ENCODE data around the gene MMP11. TPM values are rescaled to one million over a fixed set of nuclear protein-coding genes. Genes with fewer than 3 reads are reported as not detected.

The MMP11 gene
- total RNA-seq, 1 donor from 2014 or later, result 0.34 TPM

- no peak overlapping the region for H3K27ac Mint-ChIP-seq
Observed at GRCh38 chr22:23801886-23802377, 29.3 kb downstream of the MMP11 start.

GRCh38 chr22:23803001-23803819 lies 30.6 kb downstream of the MMP11 start:
- H3K4me1 Mint-ChIP-seq (ENCODE audit: low read depth), result no peaks in the 10 kb centered on the region
- intact Hi-C loops (cut with micrococcal nuclease), result no loop called here
- H3K9me3 Mint-ChIP-seq, result no peaks in the 10 kb centered on the region
- H3K27me3 Mint-ChIP-seq (ENCODE audit: insufficient read depth), result no peaks in the 10 kb centered on the region
- H3K27ac Mint-ChIP-seq, result no peak overlapping the region
- no peak overlapping the region for H3K4me3 Mint-ChIP-seq
- DNase-seq (ENCODE audit: low spot score), result no peak
- H3K36me3 Mint-ChIP-seq (ENCODE audit: low read depth), result peaks cover 40% of the 10 kb centered on the region

More at GRCh38 chr22:23801886-23802377, 29.3 kb downstream of the MMP11 start:
- no peak for DNase-seq (ENCODE audit: low spot score)
- intact Hi-C loops (cut with micrococcal nuclease), result no loop called here
- Mint-ChIP-seq H3K36me3 (ENCODE audit: low read depth) (peaks cover 38% of the 10 kb centered on the region), H3K4me3 (no peak overlapping the region), H3K9me3 (no peaks in the 10 kb centered on the region), H3K4me1 (ENCODE audit: low read depth) (no peaks in the 10 kb centered on the region), H3K27me3 (ENCODE audit: insufficient read depth) (no peaks in the 10 kb centered on the region)

- intact Hi-C loops (cut with micrococcal nuclease), result no loop called here
- H3K36me3 Mint-ChIP-seq (ENCODE audit: low read depth), result peaks cover 38% of the 10 kb centered on the region
- DNase-seq (ENCODE audit: low spot score), result no peak
- H3K27me3 Mint-ChIP-seq (ENCODE audit: insufficient read depth), result no peaks in the 10 kb centered on the region
- no peak overlapping the region for H3K4me3 Mint-ChIP-seq
- no peaks in the 10 kb centered on the region for H3K9me3 Mint-ChIP-seq
- H3K4me1 Mint-ChIP-seq (ENCODE audit: low read depth), result no peaks in the 10 kb centered on the region
- H3K27ac Mint-ChIP-seq, result no peak overlapping the region
Observed at GRCh38 chr22:23804781-23805291, 32.2 kb downstream of the MMP11 start.

- H3K27ac Mint-ChIP-seq, result no peak overlapping the region
- no peaks in the 10 kb centered on the region for H3K27me3 Mint-ChIP-seq (ENCODE audit: insufficient read depth)
- H3K4me1 Mint-ChIP-seq (ENCODE audit: low read depth), result no peaks in the 10 kb centered on the region
- H3K4me3 Mint-ChIP-seq, result no peak overlapping the region
- no peak for DNase-seq (ENCODE audit: low spot score)
- H3K9me3 Mint-ChIP-seq, result no peaks in the 10 kb centered on the region
- peaks cover 35% of the 10 kb centered on the region for H3K36me3 Mint-ChIP-seq (ENCODE audit: low read depth)
- intact Hi-C loops (cut with micrococcal nuclease), result no loop called here
Observed at GRCh38 chr22:23806837-23807236, 34.2 kb downstream of the MMP11 start.

GRCh38 chr22:23812378-23812777 lies 39.7 kb downstream of the MMP11 start:
- H3K36me3 Mint-ChIP-seq (ENCODE audit: low read depth), result peaks cover 29% of the 10 kb centered on the region
- intact Hi-C loops (cut with micrococcal nuclease), result no loop called here
- no peaks in the 10 kb centered on the region for H3K27me3 Mint-ChIP-seq (ENCODE audit: insufficient read depth)
- no peak overlapping the region for H3K27ac Mint-ChIP-seq
- H3K4me3 Mint-ChIP-seq, result no peak overlapping the region
- H3K4me1 Mint-ChIP-seq (ENCODE audit: low read depth), result no peaks in the 10 kb centered on the region
- no peaks in the 10 kb centered on the region for H3K9me3 Mint-ChIP-seq
- DNase-seq (ENCODE audit: low spot score), result no peak

- no peak for DNase-seq (ENCODE audit: low spot score)
- Mint-ChIP-seq H3K4me1 (ENCODE audit: low read depth) (peaks cover 11% of the 10 kb centered on the region), H3K4me3 (no peak overlapping the region)
Observed at GRCh38 chr22:23815541-23816155, 43.0 kb downstream of the MMP11 start.

GRCh38 chr22:23816156-23816976 lies 43.7 kb downstream of the MMP11 start:
- Mint-ChIP-seq H3K27me3 (ENCODE audit: insufficient read depth) (no peaks in the 10 kb centered on the region), H3K9me3 (no peaks in the 10 kb centered on the region), H3K36me3 (ENCODE audit: low read depth) (peaks cover 42% of the 10 kb centered on the region), H3K27ac (no peak overlapping the region), H3K4me3 (no peak overlapping the region), H3K4me1 (ENCODE audit: low read depth) (peaks cover 17% of the 10 kb centered on the region)
- intact Hi-C loops (cut with micrococcal nuclease), result no loop called here
- no peak for DNase-seq (ENCODE audit: low spot score)

More at GRCh38 chr22:23815541-23816155, 43.0 kb downstream of the MMP11 start:
- Mint-ChIP-seq H3K9me3 (no peaks in the 10 kb centered on the region), H3K27me3 (ENCODE audit: insufficient read depth) (no peaks in the 10 kb centered on the region), H3K36me3 (ENCODE audit: low read depth) (peaks cover 41% of the 10 kb centered on the region), H3K27ac (no peak overlapping the region)
- intact Hi-C loops (cut with micrococcal nuclease), result no loop called here

GRCh38 chr22:23817146-23817545 lies 44.5 kb downstream of the MMP11 start:
- H3K4me1 Mint-ChIP-seq (ENCODE audit: low read depth), result peaks cover 17% of the 10 kb centered on the region
- H3K27me3 Mint-ChIP-seq (ENCODE audit: insufficient read depth), result no peaks in the 10 kb centered on the region
- peak overlapping the region; percentile 30 for H3K27ac Mint-ChIP-seq
- H3K4me3 Mint-ChIP-seq, result no peak overlapping the region
- intact Hi-C loops (cut with micrococcal nuclease), result no loop called here
- DNase-seq (ENCODE audit: low spot score), result no peak
- no peaks in the 10 kb centered on the region for H3K9me3 Mint-ChIP-seq
- H3K36me3 Mint-ChIP-seq (ENCODE audit: low read depth), result peaks cover 38% of the 10 kb centered on the region

GRCh38 chr22:23818541-23818940 lies 45.9 kb downstream of the MMP11 start:
- Mint-ChIP-seq H3K27ac (no peak overlapping the region), H3K9me3 (no peaks in the 10 kb centered on the region), H3K4me3 (no peak overlapping the region), H3K36me3 (ENCODE audit: low read depth) (peaks cover 39% of the 10 kb centered on the region), H3K4me1 (ENCODE audit: low read depth) (peaks cover 17% of the 10 kb centered on the region), H3K27me3 (ENCODE audit: insufficient read depth) (no peaks in the 10 kb centered on the region)
- intact Hi-C loops (cut with micrococcal nuclease), result no loop called here
- DNase-seq (ENCODE audit: low spot score), result no peak

- Mint-ChIP-seq H3K36me3 (ENCODE audit: low read depth) (peaks cover 49% of the 10 kb centered on the region), H3K4me3 (peak overlapping the region; percentile 8), H3K4me1 (ENCODE audit: low read depth) (peaks cover 23% of the 10 kb centered on the region), H3K9me3 (no peaks in the 10 kb centered on the region), H3K27me3 (ENCODE audit: insufficient read depth) (no peaks in the 10 kb centered on the region), H3K27ac (peak overlapping the region; percentile 80)
- DNase-seq (ENCODE audit: low spot score), result peak; percentile 35
- intact Hi-C loops (cut with micrococcal nuclease), result loop anchor here (2.0 kb wide), 1 partner anchor 18 kb away; the partner anchor contains the start of gene DERL3
Observed at GRCh38 chr22:23820748-23821211, 48.1 kb downstream of the MMP11 start.

- no peak for DNase-seq (ENCODE audit: low spot score)
- H3K9me3 Mint-ChIP-seq, result no peaks in the 10 kb centered on the region
- peaks cover 30% of the 10 kb centered on the region for H3K4me1 Mint-ChIP-seq (ENCODE audit: low read depth)
- peaks cover 51% of the 10 kb centered on the region for H3K36me3 Mint-ChIP-seq (ENCODE audit: low read depth)
- H3K27me3 Mint-ChIP-seq (ENCODE audit: insufficient read depth), result no peaks in the 10 kb centered on the region
- intact Hi-C loops (cut with micrococcal nuclease), result no loop called here
- no peak overlapping the region for H3K4me3 Mint-ChIP-seq
- H3K27ac Mint-ChIP-seq, result peak overlapping the region; percentile 75
Observed at GRCh38 chr22:23822101-23822671, 49.5 kb downstream of the MMP11 start.

- peaks cover 47% of the 10 kb centered on the region for H3K36me3 Mint-ChIP-seq (ENCODE audit: low read depth)
- H3K4me3 Mint-ChIP-seq, result no peak overlapping the region
- peak overlapping the region; percentile 45 for H3K27ac Mint-ChIP-seq
- H3K27me3 Mint-ChIP-seq (ENCODE audit: insufficient read depth), result no peaks in the 10 kb centered on the region
- peaks cover 30% of the 10 kb centered on the region for H3K4me1 Mint-ChIP-seq (ENCODE audit: low read depth)
- no peaks in the 10 kb centered on the region for H3K9me3 Mint-ChIP-seq
- intact Hi-C loops (cut with micrococcal nuclease), result no loop called here
- no peak for DNase-seq (ENCODE audit: low spot score)
Observed at GRCh38 chr22:23823331-23823791, 50.7 kb downstream of the MMP11 start.

All from activated T-helper 1 cell treated with anti-CD3 and anti-CD28 coated beads, Interleukin-12 subunit alpha, Interleukin-12 subunit beta, Interleukin-2, Interleukin-4 antibody, amounts not matched to agents 30 ng/mL and 10 ng/mL and 1 ng/mL, durations not matched to agents 14 hours and 24 hours and 36 hours (primary cell).